Keratinocyte (primary cell): ENCODE measurements around the gene OTUD7B.

Source experiments
- EZH2 ChIP-seq: IDR thresholded peaks from one replicate; pipeline ENCODE4 v1.6.1; 2012; ENCODE audit warnings: inconsistent platforms, mild to moderate bottlenecking, low read length, moderate library complexity
- TF ChIP-seq, protein P1 (sequence below), 3 experiments: IDR thresholded peaks in 1 of 3; conservative IDR thresholded peaks in 1 of 3; optimal IDR thresholded peaks in 1 of 3; 2 replicates in 2 of 3; 3 replicates in 1 of 3; pipeline versions ENCODE3 to v1.5.1; 2011; ENCODE audit warnings: low read length in 3 of 3, mild to moderate bottlenecking in 3 of 3, moderate library complexity in 2 of 3, control low read depth in 1 of 3, inconsistent platforms in 1 of 3; ENCODE audit not compliant: insufficient read depth in 2 of 3; ENCODE audit errors: extremely low read depth in 1 of 3

DNA sequence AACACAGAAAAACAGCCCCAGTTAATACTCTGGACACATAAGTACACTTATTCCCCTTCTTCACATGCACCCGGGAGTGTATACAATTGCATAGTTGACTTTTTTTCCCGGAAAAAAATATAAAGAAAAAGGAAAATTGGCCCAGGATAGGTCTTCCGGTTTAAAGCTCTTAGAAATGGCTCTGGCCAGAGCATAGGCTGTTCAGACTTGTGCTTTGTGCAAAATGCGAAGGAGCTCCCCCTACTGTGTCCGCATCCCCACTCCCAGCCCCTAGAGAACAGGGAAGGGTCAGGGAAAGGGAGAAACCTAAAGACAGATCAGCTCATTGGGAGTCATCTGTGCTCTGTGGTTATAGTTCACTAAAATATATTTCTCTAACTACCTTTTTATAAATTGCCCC, 68.3 kb downstream of the OTUD7B start:
- TF ChIP-seq, protein P1, sequence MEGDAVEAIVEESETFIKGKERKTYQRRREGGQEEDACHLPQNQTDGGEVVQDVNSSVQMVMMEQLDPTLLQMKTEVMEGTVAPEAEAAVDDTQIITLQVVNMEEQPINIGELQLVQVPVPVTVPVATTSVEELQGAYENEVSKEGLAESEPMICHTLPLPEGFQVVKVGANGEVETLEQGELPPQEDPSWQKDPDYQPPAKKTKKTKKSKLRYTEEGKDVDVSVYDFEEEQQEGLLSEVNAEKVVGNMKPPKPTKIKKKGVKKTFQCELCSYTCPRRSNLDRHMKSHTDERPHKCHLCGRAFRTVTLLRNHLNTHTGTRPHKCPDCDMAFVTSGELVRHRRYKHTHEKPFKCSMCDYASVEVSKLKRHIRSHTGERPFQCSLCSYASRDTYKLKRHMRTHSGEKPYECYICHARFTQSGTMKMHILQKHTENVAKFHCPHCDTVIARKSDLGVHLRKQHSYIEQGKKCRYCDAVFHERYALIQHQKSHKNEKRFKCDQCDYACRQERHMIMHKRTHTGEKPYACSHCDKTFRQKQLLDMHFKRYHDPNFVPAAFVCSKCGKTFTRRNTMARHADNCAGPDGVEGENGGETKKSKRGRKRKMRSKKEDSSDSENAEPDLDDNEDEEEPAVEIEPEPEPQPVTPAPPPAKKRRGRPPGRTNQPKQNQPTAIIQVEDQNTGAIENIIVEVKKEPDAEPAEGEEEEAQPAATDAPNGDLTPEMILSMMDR (optimal IDR thresholded peaks at IDR 0.05 in 1 of 3, IDR thresholded peaks at IDR 0.05 in 1 of 3, conservative IDR thresholded peaks at IDR 0.05 in 1 of 3; ENCODE audit: extremely low read depth in 1 of 3, insufficient read depth in 2 of 3, low read length in 3 of 3): peak in 2 of 3 experiments; percentile 35 to 62
- no peak for TF ChIP-seq EZH2
